GM18517 (cell line): ENCODE measurements around the gene CDH20.

Experiments used
- ATAC-seq: cut with Tn5 transposase; IDR thresholded peaks from one replicate; pipeline ENCODE4 v1.9.1; 2021; ENCODE audit warnings: mild to moderate bottlenecking, moderate library complexity; ENCODE audit not compliant: unreplicated experiment

CDH20 gene

GRCh38 chr18:61572084-61572655, 238.9 kb downstream of the CDH20 start:
- ATAC-seq = no peak

GRCh38 chr18:61572871-61573270, 239.6 kb downstream of the CDH20 start:
- ATAC-seq = no peak

GRCh38 chr18:61574665-61575064, 241.4 kb downstream of the CDH20 start:
- no peak for ATAC-seq

- ATAC-seq = no peak
Measured at GRCh38 chr18:61575419-61575818, 242.2 kb downstream of the CDH20 start.

- no peak for ATAC-seq
Measured at GRCh38 chr18:61578846-61579245, 245.6 kb downstream of the CDH20 start.

GRCh38 chr18:61579581-61579980, 246.4 kb downstream of the CDH20 start:
- no peak for ATAC-seq

- no peak for ATAC-seq
Measured at GRCh38 chr18:61580046-61580445, 246.8 kb downstream of the CDH20 start.

GRCh38 chr18:61581578-61582201, 248.5 kb downstream of the CDH20 start:
- ATAC-seq = peak; percentile 88

GRCh38 chr18:61582202-61582710, 249.0 kb downstream of the CDH20 start:
- ATAC-seq = peak; percentile 28

GRCh38 chr18:61583548-61583947, 250.3 kb downstream of the CDH20 start:
- ATAC-seq = no peak

GRCh38 chr18:61587865-61588264, 254.6 kb downstream of the CDH20 start:
- ATAC-seq = no peak

GRCh38 chr18:61589053-61589723, 256.0 kb downstream of the CDH20 start:
- no peak for ATAC-seq

- no peak for ATAC-seq
Measured at GRCh38 chr18:61589724-61590065, 256.5 kb downstream of the CDH20 start.

- ATAC-seq = no peak
Measured at GRCh38 chr18:61591253-61591652, 258.0 kb downstream of the CDH20 start.

- ATAC-seq = no peak
Measured at GRCh38 chr18:61595615-61596251, 262.5 kb downstream of the CDH20 start.

GRCh38 chr18:61596296-61596695, 263.1 kb downstream of the CDH20 start:
- ATAC-seq = no peak

GRCh38 chr18:61597316-61597715, 264.1 kb downstream of the CDH20 start:
- ATAC-seq = no peak

- no peak for ATAC-seq
Measured at GRCh38 chr18:61600422-61600821, 267.2 kb downstream of the CDH20 start.

GRCh38 chr18:61602836-61603235, 269.6 kb downstream of the CDH20 start:
- ATAC-seq = no peak
